RWPE2 (cell line): Measurements from ENCODE around the gene TMEM182.

Experiments used
- ATAC-seq: fragments of 200-7000 bp; cut with Tn5 transposase; 3 replicates; pipeline ENCODE4 v1.9.1; 2021; ENCODE audit warnings: low read depth
- DNase-seq: peaks from one replicate; pipeline ENCODE4 v3.0.0-alpha.2; 2020; ENCODE audit warnings: low spot score
- H3K27ac ChIP-seq: fragments of 450-650 bp; 2 replicates; pipeline ENCODE4 v1.5.1; 2017; ENCODE audit warnings: mild to moderate bottlenecking; ENCODE audit not compliant: poor library complexity, severe bottlenecking
- H3K27me3 ChIP-seq: fragments of 250-450 bp; sonication (Bioruptor Pico); 2 replicates; pipeline ENCODE4 v1.5.1; 2021; ENCODE audit warnings: mild to moderate bottlenecking, moderate library complexity; ENCODE audit not compliant: insufficient read depth, poor library complexity, severe bottlenecking
- H3K36me3 ChIP-seq: fragments of 250-450 bp; sonication (Bioruptor Pico); 2 replicates; pipeline ENCODE4 v1.5.1; 2020; ENCODE audit warnings: low read depth, mild to moderate bottlenecking, moderate library complexity
- H3K4me1 ChIP-seq: fragments of 250-450 bp; sonication (Bioruptor Pico); 2 replicates; pipeline ENCODE4 v1.5.1; 2021; ENCODE audit warnings: mild to moderate bottlenecking, moderate library complexity; ENCODE audit not compliant: insufficient read depth, poor library complexity, severe bottlenecking
- H3K4me3 ChIP-seq: fragments of 250-450 bp; sonication (Bioruptor Pico); 2 replicates; pipeline ENCODE4 v1.5.1; 2021; ENCODE audit warnings: mild to moderate bottlenecking, moderate library complexity; ENCODE audit not compliant: severe bottlenecking
- H3K9me3 ChIP-seq: fragments of 250-450 bp; sonication (Bioruptor Pico); 2 replicates; pipeline ENCODE4 v1.5.1; 2021; ENCODE audit warnings: mild to moderate bottlenecking, moderate library complexity; ENCODE audit not compliant: severe bottlenecking
- CTCF ChIP-seq: fragments of 450-650 bp; IDR thresholded peaks from one replicate; pipeline ENCODE4 v1.5.1; 2017; ENCODE audit warnings: mild to moderate bottlenecking, moderate library complexity; ENCODE audit not compliant: poor library complexity, severe bottlenecking

The TMEM182 gene

GRCh38 chr2:102772659-102773058 lies 10.8 kb downstream of the TMEM182 start:
- no peaks in the 10 kb centered on the region for H3K36me3 ChIP-seq
- TF ChIP-seq CTCF: no peak
- H3K9me3 ChIP-seq: no peaks in the 10 kb centered on the region
- no peaks in the 10 kb centered on the region for H3K4me1 ChIP-seq
- H3K27me3 ChIP-seq: no peaks in the 10 kb centered on the region
- ATAC-seq (no peak), DNase-seq (no peak)
- H3K27ac ChIP-seq: no peak overlapping the region
- no peak overlapping the region for H3K4me3 ChIP-seq

GRCh38 chr2:102773149-102773705 lies 11.4 kb downstream of the TMEM182 start:
- no peaks in the 10 kb centered on the region for H3K27me3 ChIP-seq
- DNase-seq (no peak), ATAC-seq (no peak)
- no peaks in the 10 kb centered on the region for H3K4me1 ChIP-seq
- no peak for TF ChIP-seq CTCF
- no peak overlapping the region for H3K27ac ChIP-seq
- H3K9me3 ChIP-seq: no peaks in the 10 kb centered on the region
- no peaks in the 10 kb centered on the region for H3K36me3 ChIP-seq
- no peak overlapping the region for H3K4me3 ChIP-seq

GRCh38 chr2:102778260-102778659 lies 16.4 kb downstream of the TMEM182 start:
- ATAC-seq: no peak
- Histone ChIP-seq H3K9me3 (no peaks in the 10 kb centered on the region), H3K36me3 (no peaks in the 10 kb centered on the region), H3K27ac (no peak overlapping the region), H3K4me3 (no peak overlapping the region), H3K4me1 (no peaks in the 10 kb centered on the region), H3K27me3 (no peaks in the 10 kb centered on the region)
- no peak for DNase-seq
- TF ChIP-seq CTCF: no peak

- no peak overlapping the region for H3K4me3 ChIP-seq
- H3K27me3 ChIP-seq: no peaks in the 10 kb centered on the region
- DNase-seq: no peak
- no peaks in the 10 kb centered on the region for H3K36me3 ChIP-seq
- ATAC-seq: no peak
- H3K4me1 ChIP-seq: no peaks in the 10 kb centered on the region
- H3K27ac ChIP-seq: no peak overlapping the region
- no peaks in the 10 kb centered on the region for H3K9me3 ChIP-seq
- TF ChIP-seq CTCF: no peak
Observed at GRCh38 chr2:102780467-102780866, 18.6 kb downstream of the TMEM182 start.

- no peaks in the 10 kb centered on the region for H3K27me3 ChIP-seq
- DNase-seq: no peak
- H3K36me3 ChIP-seq: no peaks in the 10 kb centered on the region
- no peak for TF ChIP-seq CTCF
- H3K9me3 ChIP-seq: no peaks in the 10 kb centered on the region
- no peak overlapping the region for H3K27ac ChIP-seq
- ATAC-seq: no peak
- H3K4me1 ChIP-seq: no peaks in the 10 kb centered on the region
- H3K4me3 ChIP-seq: no peak overlapping the region
Observed at GRCh38 chr2:102782187-102782586, 20.4 kb downstream of the TMEM182 start.
